LHCN-M2 (cell line): ENCODE results near the gene HOXB8. TPM values are rescaled to one million over a fixed set of nuclear protein-coding genes. Genes with fewer than 3 reads are reported as not detected.

Experiments used
- DNase-seq: peaks from one replicate; pipeline ENCODE4 v3.0.0-alpha.2; 2012; ENCODE audit warnings: low read depth
- total RNA-seq: library from RNA; depleted of rRNA; stranded (reverse); fragments of >200 nt; gene quantifications from 2 replicates; pipeline ENCODE4 v1.2.3, GENCODE V29; 2014

Gene HOXB8
- total RNA-seq, 1 experiment from 2014 or later, result 22.9 TPM

DNA sequence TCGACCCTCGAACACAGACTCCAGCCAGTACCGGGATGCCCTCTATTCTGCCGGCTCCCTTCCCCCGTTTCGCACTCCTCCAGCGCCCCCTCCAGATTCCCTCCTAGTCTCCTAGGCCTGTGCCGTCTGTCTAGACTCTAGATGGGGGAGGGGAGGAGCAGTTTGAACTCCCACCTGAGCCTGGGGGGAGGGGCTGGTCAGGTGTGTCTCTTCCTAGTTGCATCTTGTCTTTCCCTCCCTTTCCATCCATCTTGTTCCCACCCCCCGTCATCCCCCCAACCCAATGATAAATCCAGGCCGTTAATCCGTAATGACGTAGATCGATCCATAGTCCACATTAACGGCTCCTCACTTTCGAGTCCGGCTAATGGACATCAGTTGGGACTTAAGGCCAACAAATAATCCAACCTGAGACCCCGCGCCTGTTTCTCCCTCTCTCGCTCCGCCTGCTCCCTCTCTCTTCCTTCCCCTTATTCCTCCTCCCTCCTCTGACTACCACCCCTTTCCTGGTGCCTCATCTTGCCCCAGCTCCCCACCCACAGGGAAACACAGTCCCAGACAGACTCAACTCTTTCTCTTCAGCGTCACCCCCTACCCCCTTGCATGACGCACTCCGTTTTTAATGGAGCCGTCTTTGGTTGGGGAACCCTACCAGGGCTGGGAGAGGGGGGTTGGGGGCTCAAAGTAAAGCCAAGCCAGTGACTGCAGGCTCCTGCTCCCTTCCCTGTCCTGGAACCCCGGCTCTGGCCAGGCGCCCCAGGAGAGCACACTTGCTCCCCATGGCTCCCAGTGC, 18.2 kb downstream of the HOXB8 start:
- DNase-seq, result peak; percentile 48

DNA sequence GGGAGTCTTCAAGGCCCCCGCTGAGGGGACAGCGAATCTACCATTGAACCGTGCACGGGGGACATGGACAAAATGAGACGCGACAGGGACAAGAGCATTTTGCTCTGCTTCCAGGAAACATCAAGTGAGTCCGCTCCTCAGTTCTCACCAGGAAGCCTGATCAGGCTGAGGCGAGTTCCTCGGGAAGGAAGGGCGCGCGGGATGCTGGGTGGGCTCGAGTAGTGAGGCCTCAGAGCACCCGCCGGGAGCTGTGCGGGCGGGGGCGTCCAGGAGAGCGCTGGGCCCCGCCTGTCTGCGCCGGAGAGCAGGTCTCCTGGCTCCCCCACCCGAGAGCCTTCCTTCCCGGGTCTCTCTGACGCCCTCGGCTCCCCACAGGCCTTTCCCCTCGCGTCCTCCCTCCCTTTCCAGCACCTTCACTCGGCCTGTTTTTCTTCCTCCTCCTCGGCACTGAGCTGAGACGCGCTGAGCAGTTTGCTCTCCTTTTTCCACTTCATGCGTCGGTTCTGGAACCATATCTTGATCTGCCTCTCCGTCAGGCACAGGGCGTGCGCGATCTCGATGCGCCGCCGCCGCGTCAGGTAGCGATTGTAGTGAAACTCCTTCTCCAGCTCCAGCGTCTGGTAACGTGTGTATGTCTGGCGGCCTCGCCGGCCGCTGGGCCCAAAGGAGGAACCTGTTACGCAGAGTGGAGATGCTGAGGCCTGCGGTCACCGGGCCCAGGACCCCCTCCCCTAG, 18.9 kb downstream of the HOXB8 start:
- DNase-seq, result no peak

DNA sequence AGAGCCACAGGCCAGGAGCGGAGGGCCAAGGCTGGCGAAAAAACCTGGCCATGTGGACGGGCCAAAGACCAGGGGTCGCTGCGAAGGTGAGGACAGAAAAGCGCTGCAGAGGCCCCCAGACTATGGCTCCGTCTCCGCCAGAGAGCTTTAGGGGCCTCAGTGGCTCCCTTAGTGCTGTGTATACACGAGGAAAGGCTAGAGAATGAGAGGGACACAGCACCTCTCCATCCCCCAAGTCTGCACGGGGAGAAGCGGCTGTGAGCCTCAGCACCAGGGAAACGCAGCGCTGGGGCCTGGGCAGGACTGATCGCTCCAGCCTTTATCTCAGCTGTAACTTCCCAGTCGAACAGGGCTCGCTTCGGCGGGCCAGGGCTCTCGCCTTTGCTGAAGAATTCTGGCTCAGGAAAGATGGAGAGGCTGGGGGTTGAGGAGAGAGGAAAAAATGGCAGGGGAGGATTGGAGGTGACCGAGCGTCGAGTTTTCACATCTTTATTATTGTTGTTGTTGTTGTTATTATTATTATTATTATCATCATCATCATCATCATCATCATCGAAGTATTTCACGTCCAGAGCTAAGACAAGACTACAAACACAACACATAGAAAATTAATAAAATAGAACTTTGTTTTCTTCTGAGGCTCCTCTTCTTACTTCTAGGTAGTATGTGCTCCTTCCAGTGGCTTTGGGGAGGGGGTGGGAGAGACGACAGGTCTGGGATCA, 19.7 kb downstream of the HOXB8 start:
- no peak for DNase-seq

DNA sequence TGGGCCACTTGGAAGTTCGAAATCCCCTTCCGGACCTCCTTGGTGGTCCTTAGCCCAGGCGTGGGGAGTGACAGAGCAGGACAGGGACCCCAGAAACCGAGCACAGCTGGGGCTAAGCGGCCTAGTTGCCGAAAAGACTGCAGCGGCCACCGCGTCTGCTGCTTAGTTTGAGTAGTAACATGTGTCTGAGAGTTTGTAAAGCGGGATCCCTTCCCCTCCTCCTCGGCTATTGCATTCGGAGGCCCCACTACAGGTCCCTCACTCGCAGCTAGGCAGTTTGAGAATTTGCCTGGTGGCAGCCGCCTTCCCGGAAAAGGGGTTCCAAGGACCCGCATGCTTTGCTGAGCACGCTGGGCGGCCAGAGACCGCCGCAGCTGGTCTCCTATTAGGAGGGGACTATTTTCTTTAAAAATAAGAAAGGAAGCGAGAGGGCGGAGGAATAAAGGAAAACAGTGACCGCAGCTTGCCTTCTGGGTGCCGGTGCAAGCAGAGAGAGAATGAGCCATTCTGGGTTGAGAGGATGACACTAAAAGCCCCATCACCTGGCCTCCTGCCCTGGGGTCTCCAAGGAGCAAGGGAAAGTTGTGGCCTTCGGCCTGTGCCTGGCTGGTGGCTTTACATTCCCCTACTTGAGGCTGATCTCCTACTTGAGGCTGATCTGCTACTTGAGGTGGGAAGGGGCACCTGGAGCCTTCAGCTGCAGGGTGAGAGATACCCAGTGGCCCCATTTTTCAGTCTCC, 20.4 kb downstream of the HOXB8 start:
- DNase-seq, result no peak

DNA sequence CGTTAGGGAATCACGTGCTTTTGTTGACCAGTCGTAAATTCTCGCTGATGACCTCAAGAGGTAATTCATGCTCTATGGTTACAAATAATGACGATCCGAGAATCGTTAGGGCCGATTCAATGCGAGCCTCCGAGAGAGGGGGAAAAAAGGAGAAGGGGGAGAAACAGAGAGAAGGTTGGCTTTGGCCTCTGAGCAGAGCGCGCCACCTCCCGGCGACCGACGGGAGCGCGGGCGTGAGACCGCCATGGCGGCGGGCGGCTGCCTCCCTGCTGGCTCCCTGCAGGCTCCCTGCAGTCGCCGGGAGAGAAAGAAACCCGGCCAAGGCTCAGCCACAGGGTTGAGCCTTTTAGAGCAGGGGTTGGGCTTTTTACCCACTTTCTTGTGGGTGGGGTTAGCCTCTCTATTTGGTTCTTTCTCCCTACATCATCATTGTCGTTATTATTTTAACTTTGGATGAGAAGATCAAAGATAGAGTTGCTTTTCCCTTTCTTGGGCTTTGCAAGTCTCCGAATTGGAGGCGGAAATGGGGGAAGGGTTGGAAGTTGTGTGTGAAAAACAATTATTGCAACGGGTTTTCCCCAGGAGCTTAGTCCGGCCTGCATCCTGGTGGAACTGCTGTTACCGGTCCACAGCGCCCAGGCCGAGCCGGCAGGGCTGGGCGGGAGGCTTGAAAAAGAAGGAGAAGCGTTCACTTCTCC, 21.1 kb downstream of the HOXB8 start:
- DNase-seq, result peak; percentile 85

DNA sequence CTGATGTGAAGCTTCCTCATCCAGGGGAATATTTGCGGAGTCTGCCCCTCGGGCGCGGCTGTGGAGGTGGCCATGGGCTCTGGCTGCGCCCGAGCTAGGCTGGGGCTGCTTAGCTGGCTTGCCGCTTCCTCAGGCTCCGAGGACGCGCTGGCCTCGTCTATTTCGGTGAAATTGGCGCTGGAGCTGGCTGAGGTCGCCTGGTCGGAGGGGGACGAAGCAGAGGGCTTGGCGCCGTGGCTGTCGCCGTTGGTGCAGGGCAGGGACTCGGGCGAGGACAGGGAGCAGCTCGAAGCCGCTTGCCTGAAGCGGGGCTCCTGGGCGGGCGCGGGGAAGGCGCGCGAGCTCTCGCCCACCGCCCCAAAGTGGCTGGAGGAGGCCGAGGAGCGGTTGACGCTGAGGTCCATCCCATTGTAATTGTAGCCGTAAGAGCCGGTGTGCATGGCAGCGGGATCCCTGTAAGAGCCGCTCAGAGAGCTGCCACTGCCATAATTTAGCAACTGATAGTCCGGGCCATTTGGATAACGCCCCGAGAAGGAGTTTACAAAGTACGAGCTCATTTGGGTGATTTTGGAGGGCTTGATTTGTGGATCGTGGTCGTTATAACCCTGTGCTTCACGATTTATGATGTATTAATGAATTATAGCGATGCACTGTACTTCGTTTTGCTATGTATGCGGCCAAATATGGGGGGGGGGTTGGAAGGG, 21.8 kb downstream of the HOXB8 start, which contains the start of gene HOXB5:
TSS of gene HOXB5 (minus strand) at position 654 of the 704 bp plus-strand sequence. CDS start at position 557, 97 bp downstream.
- no peak for DNase-seq

DNA sequence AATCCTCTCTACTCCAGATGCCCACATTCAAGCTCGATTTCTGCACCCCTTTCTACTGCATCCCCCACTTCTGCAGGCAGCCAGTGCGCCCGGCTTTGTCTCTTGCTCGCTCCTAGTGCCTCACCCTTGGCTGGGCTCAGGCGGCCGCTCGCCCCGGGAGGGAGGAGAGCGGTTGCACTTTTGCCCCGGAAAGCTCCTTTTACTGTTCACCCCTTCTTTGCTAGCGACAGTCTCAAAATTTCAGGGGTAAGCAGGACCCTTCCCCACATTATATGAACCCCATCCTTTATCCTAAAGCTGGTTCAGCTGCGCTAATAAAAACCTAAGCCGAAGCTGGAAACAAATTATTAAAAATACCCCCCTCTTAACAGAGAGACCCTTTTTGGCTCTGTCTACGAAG, 22.5 kb downstream of the HOXB8 start:
- DNase-seq, result no peak

DNA sequence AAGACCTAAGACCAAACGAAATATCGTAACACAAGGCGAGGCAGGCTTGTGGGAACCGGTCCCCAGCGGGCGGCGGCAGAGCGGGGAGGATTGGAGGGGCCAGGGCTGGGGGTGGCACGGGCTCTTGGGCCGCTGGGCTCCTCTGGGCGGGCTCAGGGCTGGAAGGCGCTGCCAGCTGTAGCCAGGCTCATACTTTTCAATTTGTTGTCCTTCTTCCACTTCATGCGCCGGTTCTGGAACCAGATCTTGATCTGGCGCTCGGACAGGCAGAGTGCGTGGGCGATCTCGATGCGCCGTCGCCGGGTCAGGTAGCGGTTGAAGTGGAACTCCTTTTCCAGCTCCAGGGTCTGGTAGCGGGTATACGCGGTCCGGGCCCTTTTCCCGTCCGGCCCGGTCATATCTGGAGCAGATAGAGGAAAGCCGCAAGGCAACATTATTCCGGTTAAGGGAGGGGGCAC, 23.0 kb downstream of the HOXB8 start:
- DNase-seq, result no peak

DNA sequence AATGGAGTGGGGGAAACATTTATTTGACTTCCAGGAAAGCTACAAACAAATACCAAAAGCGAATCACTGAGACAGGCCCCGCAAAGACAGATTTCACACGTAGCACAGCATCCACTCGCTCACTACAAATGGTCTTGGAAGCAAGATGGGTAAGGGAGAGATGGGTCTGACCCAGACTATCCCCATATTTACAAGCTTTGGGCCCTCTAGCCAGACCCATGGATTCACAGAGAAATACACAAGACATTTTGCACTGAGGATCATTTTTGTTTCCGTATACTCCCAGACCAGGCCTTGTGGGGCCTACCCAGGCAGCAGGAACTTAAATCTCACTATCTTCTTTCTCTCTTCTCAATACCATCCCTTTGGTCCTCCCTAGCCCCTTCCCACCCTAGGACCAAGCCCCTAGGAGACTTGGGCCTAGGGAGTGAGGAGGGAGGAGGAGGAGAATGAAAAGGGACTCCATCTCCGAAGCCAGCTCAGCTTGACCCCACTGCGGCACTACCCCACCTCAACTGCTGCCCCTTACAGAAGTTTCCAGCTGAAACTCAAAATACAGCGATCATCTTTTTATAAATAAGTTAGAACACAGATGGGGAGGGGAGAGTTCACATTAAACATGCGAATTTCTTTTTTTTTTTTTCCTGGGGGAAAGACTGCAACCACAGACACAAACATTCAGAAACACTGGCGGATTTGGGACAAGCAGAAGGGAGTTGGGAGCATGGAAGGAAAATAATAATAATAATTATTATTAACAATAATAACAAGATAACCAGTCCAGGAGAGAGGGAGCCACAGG, 23.6 kb downstream of the HOXB8 start:
- DNase-seq, result no peak

DNA sequence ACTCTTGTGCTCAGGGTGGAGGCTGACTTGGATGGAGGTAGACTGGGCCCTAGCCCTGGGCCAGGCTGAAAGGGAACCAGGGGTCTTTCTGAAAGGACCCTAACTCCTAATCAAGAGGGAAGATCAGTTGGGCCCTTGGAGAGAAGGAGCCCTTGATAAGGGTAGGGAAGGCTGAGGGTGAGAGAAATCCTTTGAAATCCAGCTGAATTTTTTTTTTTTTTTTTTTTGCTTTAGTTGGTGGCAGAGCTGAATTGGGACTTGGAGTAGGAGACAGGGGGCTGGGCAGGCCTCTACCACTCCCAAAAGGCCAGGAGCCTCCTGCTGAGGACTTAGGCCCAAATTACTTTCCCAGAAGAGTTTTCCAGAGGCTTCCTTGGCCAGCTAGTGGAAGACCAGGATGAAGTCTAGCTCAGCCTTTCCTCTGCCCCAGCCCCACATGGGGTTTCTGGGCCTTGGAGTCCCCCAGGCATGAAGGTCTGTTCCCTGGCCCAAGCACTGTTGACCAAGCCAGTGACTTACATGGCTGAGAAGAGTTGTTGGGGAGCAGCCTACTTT, 24.4 kb downstream of the HOXB8 start:
- DNase-seq, result no peak

DNA sequence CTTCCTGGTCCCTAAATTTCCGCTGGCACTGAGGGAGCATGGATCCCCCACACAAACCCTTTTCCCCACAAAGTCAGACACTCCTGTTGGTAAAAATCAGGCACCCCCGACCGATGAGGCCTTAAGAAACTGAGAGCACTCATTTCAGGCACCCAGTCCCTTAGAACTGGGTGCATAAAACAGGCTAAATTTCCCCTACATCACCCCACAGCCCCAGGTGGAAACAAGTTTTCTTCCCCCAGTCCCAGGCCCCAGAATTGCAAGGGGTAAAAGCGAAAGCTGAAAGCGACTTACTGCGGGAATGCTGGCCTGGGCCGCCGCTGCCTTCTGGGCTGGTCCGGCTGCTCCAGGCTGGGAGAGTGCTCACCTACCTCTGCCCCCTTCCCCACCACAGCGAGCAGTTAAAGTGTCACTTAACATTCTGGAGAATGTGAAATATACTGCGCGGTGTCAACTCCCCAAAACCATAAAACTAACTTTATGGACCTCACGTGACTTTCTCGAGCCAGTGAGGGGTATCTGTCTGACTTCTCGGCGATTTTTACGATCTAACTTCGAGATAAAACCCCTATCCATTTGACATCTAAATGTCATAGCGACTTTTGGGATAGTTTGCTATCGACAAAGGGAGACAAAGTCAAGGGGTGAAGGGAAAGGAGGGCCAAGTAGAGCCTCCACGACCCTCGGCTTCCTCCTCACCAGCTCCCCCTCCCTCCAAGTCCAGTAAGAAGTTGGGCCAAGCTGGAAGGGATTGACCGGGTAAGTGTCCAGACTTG, 25.1 kb downstream of the HOXB8 start, which contains the start of gene HOXB3:
TSS of gene HOXB3 (minus strand) at position 411 of the 776 bp plus-strand sequence. CDS start 37,767 bp downstream, outside the sequence.
- no peak for DNase-seq

DNA sequence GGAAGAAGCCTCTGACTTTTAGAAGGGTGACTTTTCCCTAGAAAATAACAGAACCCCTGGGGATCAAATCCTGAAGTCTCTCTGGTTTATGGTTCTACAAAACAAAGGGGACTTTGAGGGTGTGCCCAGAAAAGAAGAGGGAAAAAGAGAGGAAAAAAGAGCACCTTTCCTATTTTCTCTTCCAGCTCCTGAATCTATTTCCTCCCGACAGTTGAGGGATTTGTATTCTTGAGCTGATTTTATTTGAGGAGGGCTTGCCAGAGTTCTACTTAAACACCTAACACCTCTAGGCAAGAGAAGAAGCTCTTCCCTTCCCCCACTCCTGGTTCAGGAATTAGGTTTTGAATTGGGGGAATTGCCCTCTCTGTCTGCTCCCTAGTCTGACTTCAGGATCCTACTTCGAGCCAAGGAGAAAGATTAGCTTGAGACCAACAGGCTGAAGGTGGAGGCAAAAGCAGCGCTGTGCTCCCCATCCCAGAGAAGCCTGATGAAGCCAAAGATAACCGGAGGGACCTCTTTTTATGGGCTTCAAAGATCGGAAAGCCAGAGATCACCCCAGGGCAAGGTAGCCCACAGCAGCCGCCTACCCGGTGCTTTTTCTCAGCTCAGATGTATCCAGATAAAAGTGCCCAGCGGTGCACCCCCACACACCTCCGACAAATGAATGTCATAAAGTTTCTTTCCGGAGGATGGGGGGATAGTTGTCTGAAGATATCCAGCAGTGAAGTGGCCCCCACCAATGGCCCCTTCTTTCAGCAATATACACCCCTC, 25.8 kb downstream of the HOXB8 start:
- DNase-seq, result no peak

DNA sequence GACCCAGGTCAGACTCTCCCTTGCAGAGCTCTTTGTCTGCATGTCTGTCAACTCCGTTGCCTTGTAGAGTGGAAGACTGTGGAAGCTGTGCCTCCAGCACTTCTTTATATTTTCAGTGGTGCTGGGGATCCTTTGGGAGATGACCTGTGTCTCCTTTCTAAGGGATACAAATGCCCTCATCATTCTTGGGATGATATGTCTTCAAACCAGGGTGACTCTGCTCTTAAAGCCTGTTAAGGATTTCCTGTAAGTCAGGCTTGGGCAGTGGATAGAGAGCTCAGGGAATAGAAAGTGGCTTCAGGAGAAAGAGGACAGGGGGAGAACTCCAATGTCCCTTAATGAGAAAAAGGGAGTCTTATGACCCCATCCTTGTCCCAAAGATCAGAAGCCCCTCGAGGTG, 26.6 kb downstream of the HOXB8 start:
- DNase-seq, result peak; percentile 29

DNA sequence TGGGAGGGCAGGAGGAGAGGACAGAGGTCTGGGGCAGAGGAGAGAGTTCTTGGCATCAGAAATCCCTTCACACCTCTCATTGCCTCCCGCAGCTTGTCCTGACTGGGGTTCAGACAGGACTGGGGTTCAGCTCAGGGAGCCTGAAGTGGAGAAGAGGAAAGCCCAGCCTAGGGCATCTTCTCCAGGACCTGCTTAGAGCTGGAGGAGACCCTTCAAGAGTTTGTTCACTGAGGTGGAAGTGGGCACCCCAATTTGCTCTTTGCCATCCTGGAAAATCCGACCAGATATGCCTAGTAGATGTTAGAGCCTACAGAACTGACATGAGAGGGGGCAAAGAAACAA, 27.0 kb downstream of the HOXB8 start:
- DNase-seq, result no peak

DNA sequence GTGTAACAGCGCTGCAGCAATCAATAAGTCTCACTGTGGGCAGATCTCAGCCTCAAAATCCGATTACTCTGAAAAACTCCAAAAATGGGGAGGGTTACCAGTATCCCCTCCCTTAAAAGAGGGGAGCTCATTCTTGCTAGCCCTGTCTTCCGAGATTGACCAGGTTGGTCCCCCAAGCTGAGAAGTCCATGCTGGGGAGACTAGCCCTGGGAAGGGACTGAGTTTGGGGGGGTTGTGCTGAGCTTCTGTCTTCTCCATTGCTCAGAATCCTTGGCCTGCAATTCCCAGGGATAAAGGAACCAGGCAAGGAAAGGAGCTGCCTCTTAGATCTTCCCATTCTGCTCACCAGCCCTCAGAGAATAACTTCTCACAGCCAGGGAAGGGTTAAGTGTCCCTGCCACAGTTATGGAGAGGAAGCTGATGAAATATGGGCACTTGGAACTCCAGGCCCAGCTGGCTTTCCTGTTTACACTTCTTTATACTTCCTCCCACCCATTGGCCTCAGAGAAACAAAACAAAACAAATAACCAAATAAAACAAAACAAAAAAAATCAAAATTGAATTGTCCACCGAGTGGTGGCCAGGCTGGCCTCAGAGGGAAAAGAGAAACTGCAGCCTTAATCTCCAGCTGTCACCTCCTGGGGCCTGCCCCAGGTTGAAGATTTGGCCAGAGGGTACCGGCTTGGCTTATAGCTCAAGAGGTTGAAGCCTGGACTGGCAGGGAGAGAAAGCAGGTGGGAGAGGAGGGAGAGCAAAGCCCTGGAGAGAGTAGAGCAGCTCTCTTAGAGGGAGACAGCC, 27.6 kb downstream of the HOXB8 start:
- DNase-seq, result peak; percentile 68
